ENCODE data around the gene BRD2.
A peak's percentile ranks its signal among the peaks of the same experiment; 100 is the strongest.

Gene BRD2

GRCh38 chr6:32973144-32974015 is 5.0 kb downstream of the BRD2 start:
- peak; percentile 36 for DNase-seq

- DNase-seq, result no peak
These were observed 5.6 kb downstream of the BRD2 start for GRCh38 chr6:32974016-32974333.

GRCh38 chr6:32974541-32975308 is 6.3 kb downstream of the BRD2 start:
- no peak for DNase-seq

GRCh38 chr6:32975886-32976285 is 7.5 kb downstream of the BRD2 start:
- DNase-seq, result no peak

- no peak for DNase-seq
These were observed 8.1 kb downstream of the BRD2 start for GRCh38 chr6:32976334-32977069.

- no peak for DNase-seq
These were observed 9.0 kb downstream of the BRD2 start for GRCh38 chr6:32977272-32977952.

- DNase-seq, result no peak
These were observed 9.5 kb downstream of the BRD2 start for GRCh38 chr6:32977953-32978324.

GRCh38 chr6:32979720-32980487 is 11.5 kb downstream of the BRD2 start:
- no peak for DNase-seq

- no peak for DNase-seq
These were observed 12.2 kb downstream of the BRD2 start for GRCh38 chr6:32980488-32981038.

GRCh38 chr6:32982084-32982701 is 13.8 kb downstream of the BRD2 start:
- DNase-seq, result peak; percentile 82

- DNase-seq, result no peak
These were observed 14.5 kb downstream of the BRD2 start for GRCh38 chr6:32982702-32983492.

- no peak for DNase-seq
These were observed 15.1 kb downstream of the BRD2 start for GRCh38 chr6:32983493-32983848.

GRCh38 chr6:32983964-32984621 is 15.7 kb downstream of the BRD2 start:
- DNase-seq, result no peak

- DNase-seq, result peak; percentile 91
These were observed 16.4 kb downstream of the BRD2 start for GRCh38 chr6:32984622-32985389.

- DNase-seq, result no peak
These were observed 21.0 kb downstream of the BRD2 start for GRCh38 chr6:32989368-32989767.

- no peak for DNase-seq
These were observed 23.6 kb downstream of the BRD2 start for GRCh38 chr6:32991972-32992371.

GRCh38 chr6:32993363-32993973 is 25.1 kb downstream of the BRD2 start:
- no peak for DNase-seq

GRCh38 chr6:32995448-32995847 is 27.1 kb downstream of the BRD2 start:
- DNase-seq, result no peak

- no peak for DNase-seq
These were observed 31.7 kb downstream of the BRD2 start for GRCh38 chr6:33000055-33000454.

Data from NCI-H2029 treated with DMSO at 0.1 percent for 48 hours (cell line).